ENCODE measurements around the gene HEXB. TPM values are rescaled to one million over a fixed set of nuclear protein-coding genes. Genes with fewer than 3 reads are reported as not detected.

HEXB gene
- total and polyA plus RNA-seq, 2 of the 8 experiments (the other 6 are each of a cell fraction or from before 2014, with no cell fraction given), result 39.7 to 69.2 TPM

GRCh38 chr5:74652576-74652975, 32.5 kb upstream of the HEXB start:
- Histone ChIP-seq H2BK12ac (ENCODE audit: low read depth, low read length) (no peak overlapping the region), H3K27me3 (replicated peaks in 1 of 4; ENCODE audit: control insufficient read depth in 3 of 4, extremely low read depth in 1 of 4, insufficient read depth in 3 of 4, low read length in 3 of 4) (no peaks in the 10 kb centered on the region), H3K27ac (ENCODE audit: low read depth, low read length) (no peak overlapping the region), H3K4me2 (ENCODE audit: insufficient read depth in 1 of 2, low read depth in 2 of 2, low read length in 2 of 2) (no peak overlapping the region), H4K5ac (ENCODE audit: insufficient read length, low read depth, low read length) (no peak overlapping the region), H2AFZ (ENCODE audit: low read length) (no peak overlapping the region), H4K20me1 (replicated peaks in 1 of 2; ENCODE audit: control insufficient read depth in 1 of 2, insufficient read depth in 2 of 2, low read length in 2 of 2) (no peaks in the 10 kb centered on the region), H3K4ac (replicated peaks; ENCODE audit: insufficient read length, low read depth, low read length) (no peak overlapping the region), H3K23ac (ENCODE audit: insufficient read length) (no peak overlapping the region), H3K23me2 (ENCODE audit: low read depth, low read length) (no peaks in the 10 kb centered on the region), H4K91ac (replicated peaks; ENCODE audit: insufficient read length, low read length) (no peak overlapping the region), H3K56ac (replicated peaks; ENCODE audit: insufficient read length, low read depth, low read length) (no peak overlapping the region), H3K9ac (replicated peaks in 1 of 4; ENCODE audit: extremely low read depth in 1 of 4, low read depth in 3 of 4, low read length in 3 of 4) (no peak overlapping the region), H2BK15ac (ENCODE audit: low read length) (no peak overlapping the region), H3K14ac (ENCODE audit: insufficient read length) (no peak overlapping the region), H4K8ac (ENCODE audit: extremely low read depth, insufficient read depth, low read length) (no peak overlapping the region), H2AK5ac (ENCODE audit: low read depth, low read length) (no peak overlapping the region), H3K4me1 (replicated peaks in 1 of 4; ENCODE audit: control insufficient read depth in 3 of 4, insufficient read depth in 4 of 4, low read length in 3 of 4) (peaks cover 0 to 2% (median 0%) of the 10 kb centered on the region in 4 experiments; a peak in 1 of 7 replicates), H2BK20ac (ENCODE audit: low read length) (no peak overlapping the region), H2BK5ac (ENCODE audit: low read depth, low read length) (no peak overlapping the region), H3K9me3 (ENCODE audit: insufficient read depth in 2 of 2, low read depth in 1 of 2, low read length in 1 of 2) (no peaks in the 10 kb centered on the region), H2BK120ac (replicated peaks; ENCODE audit: low read depth, low read length) (no peak overlapping the region), H3K79me2 (ENCODE audit: control insufficient read depth in 1 of 2, insufficient read depth in 2 of 2, low read length in 2 of 2) (no peaks in the 10 kb centered on the region), H3K36me3 (ENCODE audit: control insufficient read depth in 2 of 4, insufficient read depth in 4 of 4, low read length in 3 of 4) (no peaks in the 10 kb centered on the region), H3K18ac (ENCODE audit: extremely low read depth, low read length) (no peak overlapping the region), H3K4me3 (ENCODE audit: extremely low read depth in 1 of 4, insufficient read depth in 2 of 4, low read depth in 3 of 4, low read length in 4 of 4) (no peak overlapping the region), H3K79me1 (ENCODE audit: low read depth, low read length) (no peaks in the 10 kb centered on the region)
- ChIA-PET POLR2A (ENCODE audit: partially characterized antibody) (interaction anchor here (1.4 kb wide), 1 partner anchor 32 kb away, joined by 3 read pairs; the partner anchor contains the start of gene HEXB), CTCF (ENCODE audit: partially characterized antibody) (interaction anchor here (0.5 to 1.4 kb wide), 2 partner anchors 11 to 740 kb away, joined by 3 read pairs; no protein-coding TSS in a partner anchor)
- no peak for FAIRE-seq
- DNase-seq (ENCODE audit: low read depth in 1 of 2, low spot score in 2 of 2), result no peak
- WGBS, 2 experiments (ENCODE audit: extremely low coverage in 1 of 2, insufficient coverage in 1 of 2, insufficient read length in 1 of 2, insufficient replicate concordance in 2 of 2, low coverage in 1 of 2, low lambda C conversion rate in 2 of 2, missing lambda C conversion rate in 1 of 2), result 79% methylated on average over 3 of the region's 3 CpGs; no CpG with 5 or more reads in 1 of the 2 experiments
- no peak for TF ChIP-seq CREB1 (IDR thresholded peaks at IDR 0.05)
- no peak for TF ChIP-seq RBBP5 (IDR thresholded peaks at IDR 0.05; ENCODE audit: borderline replicate concordance, low read depth, low read length)
- no peak for TF ChIP-seq BCL11A (IDR thresholded peaks at IDR 0.05; ENCODE audit: low read depth in 2 of 2, low read length in 2 of 2)
- no peak for TF ChIP-seq SIRT6 (IDR thresholded peaks at IDR 0.05; ENCODE audit: low read length)
- no peak for TF ChIP-seq SAP30 (IDR thresholded peaks at IDR 0.05; ENCODE audit: insufficient read depth, insufficient replicate concordance, low read length)
- TF ChIP-seq EZH2 (IDR thresholded peaks at IDR 0.05; ENCODE audit: low read depth, low read length, severe bottlenecking), result no peak
- no peak for TF ChIP-seq FOSL1 (IDR thresholded peaks at IDR 0.05; ENCODE audit: insufficient read depth, low read depth, low read length)
- no peak for TF ChIP-seq CHD1 (IDR thresholded peaks at IDR 0.05; ENCODE audit: low read depth, low read length)
- TF ChIP-seq MAFK (IDR thresholded peaks at IDR 0.05; ENCODE audit: low read depth, low read length), result no peak
- TF ChIP-seq CBX8 (IDR thresholded peaks at IDR 0.05; ENCODE audit: borderline replicate concordance, low read depth, low read length), result no peak
- TF ChIP-seq KDM5A (IDR thresholded peaks at IDR 0.05; ENCODE audit: low read length), result no peak
- no peak for TF ChIP-seq ZNF274 (IDR thresholded peaks at IDR 0.05; ENCODE audit: borderline replicate concordance, extremely low read depth, low read length)
- no peak for TF ChIP-seq NRF1 (IDR thresholded peaks at IDR 0.05; ENCODE audit: low read depth, low read length)
- no peak for TF ChIP-seq SRF (IDR thresholded peaks at IDR 0.05; ENCODE audit: low read depth, low read length)
- TF ChIP-seq BACH1 (IDR thresholded peaks at IDR 0.05; ENCODE audit: low read length), result no peak
- no peak for TF ChIP-seq KDM4A (IDR thresholded peaks at IDR 0.05; ENCODE audit: low read depth, low read length, severe bottlenecking)
